Measurements from ENCODE around the gene LIMA1.

- TF ChIP-seq, protein P1, sequence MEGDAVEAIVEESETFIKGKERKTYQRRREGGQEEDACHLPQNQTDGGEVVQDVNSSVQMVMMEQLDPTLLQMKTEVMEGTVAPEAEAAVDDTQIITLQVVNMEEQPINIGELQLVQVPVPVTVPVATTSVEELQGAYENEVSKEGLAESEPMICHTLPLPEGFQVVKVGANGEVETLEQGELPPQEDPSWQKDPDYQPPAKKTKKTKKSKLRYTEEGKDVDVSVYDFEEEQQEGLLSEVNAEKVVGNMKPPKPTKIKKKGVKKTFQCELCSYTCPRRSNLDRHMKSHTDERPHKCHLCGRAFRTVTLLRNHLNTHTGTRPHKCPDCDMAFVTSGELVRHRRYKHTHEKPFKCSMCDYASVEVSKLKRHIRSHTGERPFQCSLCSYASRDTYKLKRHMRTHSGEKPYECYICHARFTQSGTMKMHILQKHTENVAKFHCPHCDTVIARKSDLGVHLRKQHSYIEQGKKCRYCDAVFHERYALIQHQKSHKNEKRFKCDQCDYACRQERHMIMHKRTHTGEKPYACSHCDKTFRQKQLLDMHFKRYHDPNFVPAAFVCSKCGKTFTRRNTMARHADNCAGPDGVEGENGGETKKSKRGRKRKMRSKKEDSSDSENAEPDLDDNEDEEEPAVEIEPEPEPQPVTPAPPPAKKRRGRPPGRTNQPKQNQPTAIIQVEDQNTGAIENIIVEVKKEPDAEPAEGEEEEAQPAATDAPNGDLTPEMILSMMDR (IDR thresholded peaks at IDR 0.05; ENCODE audit: low read length): peak; percentile 40
- no peak for TF ChIP-seq EZH2phosphoT487 (IDR thresholded peaks at IDR 0.05; ENCODE audit: low read length)
These were observed at the start of gene LIMA1 for GRCh38 chr12:50283229-50283923.

Measured in MM.1S (cell line).